ENCODE measurements around the gene NPR2. TPM values are rescaled to one million over a fixed set of nuclear protein-coding genes. Genes with fewer than 3 reads are reported as not detected.

Gene NPR2
- total RNA-seq, 1 donor, result 1.2 TPM

DNA sequence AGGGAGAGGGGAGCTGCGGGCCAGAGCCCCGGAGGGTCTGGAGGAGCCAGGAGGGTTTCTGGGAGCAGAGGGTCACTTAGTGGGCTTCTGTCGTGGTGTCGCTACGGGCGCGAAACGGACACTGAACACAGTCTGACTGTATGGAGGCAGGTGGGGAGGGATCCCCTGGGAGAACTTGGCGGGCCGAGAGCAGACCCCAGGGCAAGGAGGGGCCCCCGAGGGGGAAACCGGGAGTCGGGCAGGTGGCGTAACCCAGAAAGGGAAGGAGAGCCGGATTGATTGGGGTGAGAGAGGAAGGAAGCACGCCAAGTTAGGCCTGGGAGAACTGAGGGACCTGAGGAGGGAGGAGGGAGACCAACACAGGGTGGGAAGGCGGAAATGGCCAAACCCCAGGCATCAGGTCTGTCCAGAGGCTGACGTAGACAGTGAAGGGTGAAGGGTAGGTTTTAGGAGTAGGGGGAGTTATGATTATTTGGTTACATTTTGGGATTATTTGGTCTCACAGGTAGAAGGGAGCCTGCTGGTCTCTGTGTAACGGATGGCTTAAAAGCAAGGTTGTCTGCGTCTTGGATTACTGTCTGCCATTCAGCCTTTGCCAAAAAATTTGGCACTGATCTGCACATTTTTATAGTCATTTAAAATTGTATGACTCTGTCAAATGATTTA is 34.0 kb upstream of the NPR2 start:
- Histone ChIP-seq H3K4me3 (ENCODE audit: low read length) (peak overlapping the region; percentile 56), H3K27me3 (ENCODE audit: insufficient read depth, low read length) (no peaks in the 10 kb centered on the region), H3K4me1 (ENCODE audit: insufficient read depth, low read length) (peaks cover 43% of the 10 kb centered on the region), H3K9me3 (ENCODE audit: low read depth, low read length) (no peaks in the 10 kb centered on the region)

DNA sequence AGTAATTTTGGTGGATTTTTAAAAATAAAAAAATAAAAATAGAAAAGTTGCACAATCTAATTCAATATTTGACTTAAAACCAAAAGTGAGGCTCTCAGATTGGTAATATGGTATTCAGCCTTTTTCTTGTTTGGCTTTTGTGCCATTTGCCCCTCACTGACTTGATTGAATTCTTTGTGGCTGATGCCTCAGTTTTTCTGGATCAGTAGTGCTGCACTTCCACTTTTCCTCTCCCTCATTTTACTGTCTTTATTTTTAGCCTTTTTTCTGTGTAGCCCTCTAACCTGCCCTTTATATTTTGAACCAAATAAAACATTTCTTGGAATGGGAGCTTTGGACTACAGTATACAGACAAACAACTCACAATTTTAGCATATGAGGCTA is 33.5 kb upstream of the NPR2 start:
- no peaks in the 10 kb centered on the region for H3K27me3 ChIP-seq (ENCODE audit: insufficient read depth, low read length)
- no peaks in the 10 kb centered on the region for H3K9me3 ChIP-seq (ENCODE audit: low read depth, low read length)
- no peak overlapping the region for H3K4me3 ChIP-seq (ENCODE audit: low read length)
- H3K4me1 ChIP-seq (ENCODE audit: insufficient read depth, low read length), result peaks cover 43% of the 10 kb centered on the region

GRCh38 chr9:35758475-35759050 is 32.8 kb upstream of the NPR2 start:
- no peaks in the 10 kb centered on the region for H3K9me3 ChIP-seq (ENCODE audit: low read depth, low read length)
- no peaks in the 10 kb centered on the region for H3K27me3 ChIP-seq (ENCODE audit: insufficient read depth, low read length)
- H3K4me3 ChIP-seq (ENCODE audit: low read length), result no peak overlapping the region
- H3K4me1 ChIP-seq (ENCODE audit: insufficient read depth, low read length), result peaks cover 43% of the 10 kb centered on the region

- H3K9me3 ChIP-seq (ENCODE audit: low read depth, low read length), result no peaks in the 10 kb centered on the region
- no peak overlapping the region for H3K4me3 ChIP-seq (ENCODE audit: low read length)
- no peaks in the 10 kb centered on the region for H3K27me3 ChIP-seq (ENCODE audit: insufficient read depth, low read length)
- peaks cover 43% of the 10 kb centered on the region for H3K4me1 ChIP-seq (ENCODE audit: insufficient read depth, low read length)
These were observed 31.6 kb upstream of the NPR2 start for GRCh38 chr9:35759795-35760194.

DNA sequence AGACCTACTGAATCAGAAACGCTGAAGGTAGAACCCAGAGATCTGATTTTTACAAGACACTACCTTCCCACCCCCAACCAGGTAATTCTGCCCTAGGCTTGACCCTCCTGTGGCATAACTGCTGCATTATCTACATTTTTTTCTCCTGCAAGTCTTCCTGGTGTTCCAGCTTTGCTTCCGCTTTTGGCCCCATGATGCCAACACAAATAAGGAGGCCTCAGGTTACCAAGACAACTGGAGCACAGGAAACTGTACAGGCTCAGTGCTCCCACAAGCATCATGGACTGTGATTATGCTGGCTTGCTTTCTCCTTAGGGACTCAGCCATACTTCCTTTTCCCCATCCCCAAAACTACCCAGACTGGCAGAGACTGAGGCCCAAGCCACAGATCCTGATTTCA is 30.7 kb upstream of the NPR2 start:
- Histone ChIP-seq H3K4me1 (ENCODE audit: insufficient read depth, low read length) (peaks cover 38% of the 10 kb centered on the region), H3K4me3 (ENCODE audit: low read length) (no peak overlapping the region), H3K27me3 (ENCODE audit: insufficient read depth, low read length) (no peaks in the 10 kb centered on the region), H3K9me3 (ENCODE audit: low read depth, low read length) (no peaks in the 10 kb centered on the region)

DNA sequence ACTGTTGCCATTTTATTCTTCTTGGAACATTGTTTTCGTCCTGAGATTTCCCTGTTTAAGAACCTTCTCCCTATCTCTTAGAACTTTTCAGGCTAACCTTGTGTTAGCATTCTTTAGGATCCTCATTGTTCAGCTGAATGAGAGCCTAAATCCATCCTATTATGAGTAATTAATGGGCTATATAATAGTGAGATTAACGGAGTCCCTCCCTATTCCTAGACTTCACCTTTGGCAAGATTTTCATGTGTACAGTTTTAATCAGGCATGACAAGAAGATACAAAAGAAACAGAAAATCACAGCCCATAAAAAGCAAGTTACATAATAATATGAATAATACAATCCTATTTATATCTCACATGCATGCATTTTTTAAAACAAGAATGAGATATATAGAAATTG is 28.2 kb upstream of the NPR2 start:
- H3K9me3 ChIP-seq (ENCODE audit: low read depth, low read length), result no peaks in the 10 kb centered on the region
- H3K27me3 ChIP-seq (ENCODE audit: insufficient read depth, low read length), result no peaks in the 10 kb centered on the region
- no peak overlapping the region for H3K4me3 ChIP-seq (ENCODE audit: low read length)
- H3K4me1 ChIP-seq (ENCODE audit: insufficient read depth, low read length), result peaks cover 16% of the 10 kb centered on the region

DNA sequence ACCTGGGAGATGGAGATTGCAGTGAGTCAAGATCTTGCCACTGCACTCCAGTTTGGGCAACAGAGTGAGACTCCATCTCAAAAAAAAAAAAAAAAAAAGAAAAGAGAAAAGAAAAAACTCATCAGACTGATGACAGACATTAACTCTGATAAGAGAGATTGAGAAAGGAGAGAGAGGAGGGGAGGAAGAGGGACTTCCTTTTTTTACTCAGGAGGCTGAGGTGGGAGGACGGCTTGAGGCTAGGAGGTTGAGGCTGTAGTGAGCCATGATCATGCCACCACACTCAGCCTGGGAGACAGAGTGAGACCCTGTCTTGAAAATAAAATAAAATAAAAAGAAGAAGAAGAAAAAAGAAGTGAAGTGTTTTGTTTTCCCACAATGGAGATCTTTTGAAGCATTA is 27.6 kb upstream of the NPR2 start:
- Histone ChIP-seq H3K4me3 (ENCODE audit: low read length) (no peak overlapping the region), H3K27me3 (ENCODE audit: insufficient read depth, low read length) (no peaks in the 10 kb centered on the region), H3K4me1 (ENCODE audit: insufficient read depth, low read length) (peaks cover 11% of the 10 kb centered on the region), H3K9me3 (ENCODE audit: low read depth, low read length) (no peaks in the 10 kb centered on the region)

DNA sequence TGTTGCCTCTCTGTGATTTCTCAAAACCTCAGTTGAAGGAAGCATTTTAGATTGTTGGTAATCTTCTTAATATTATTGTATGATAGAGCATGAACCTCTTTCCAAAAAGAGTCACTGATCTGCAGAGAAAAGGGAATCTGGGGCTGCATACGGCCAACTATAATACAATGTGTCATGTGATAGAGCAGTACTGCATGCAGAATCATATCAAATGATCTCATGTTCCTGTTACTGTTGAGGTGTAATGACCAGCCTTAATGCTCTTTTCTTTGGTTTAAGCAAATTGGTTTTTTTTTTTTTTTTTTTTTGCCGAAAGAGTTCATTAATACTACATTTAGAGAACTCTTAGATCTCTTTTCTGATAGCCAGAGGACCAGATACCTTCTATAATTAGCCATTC is 24.4 kb upstream of the NPR2 start:
- no peak overlapping the region for H3K4me3 ChIP-seq (ENCODE audit: low read length)
- H3K9me3 ChIP-seq (ENCODE audit: low read depth, low read length), result no peaks in the 10 kb centered on the region
- no peaks in the 10 kb centered on the region for H3K4me1 ChIP-seq (ENCODE audit: insufficient read depth, low read length)
- H3K27me3 ChIP-seq (ENCODE audit: insufficient read depth, low read length), result no peaks in the 10 kb centered on the region

- Histone ChIP-seq H3K4me1 (ENCODE audit: insufficient read depth, low read length) (no peaks in the 10 kb centered on the region), H3K9me3 (ENCODE audit: low read depth, low read length) (no peaks in the 10 kb centered on the region), H3K4me3 (ENCODE audit: low read length) (no peak overlapping the region), H3K27me3 (ENCODE audit: insufficient read depth, low read length) (no peaks in the 10 kb centered on the region)
These were observed 23.9 kb upstream of the NPR2 start for GRCh38 chr9:35767458-35767857.

DNA sequence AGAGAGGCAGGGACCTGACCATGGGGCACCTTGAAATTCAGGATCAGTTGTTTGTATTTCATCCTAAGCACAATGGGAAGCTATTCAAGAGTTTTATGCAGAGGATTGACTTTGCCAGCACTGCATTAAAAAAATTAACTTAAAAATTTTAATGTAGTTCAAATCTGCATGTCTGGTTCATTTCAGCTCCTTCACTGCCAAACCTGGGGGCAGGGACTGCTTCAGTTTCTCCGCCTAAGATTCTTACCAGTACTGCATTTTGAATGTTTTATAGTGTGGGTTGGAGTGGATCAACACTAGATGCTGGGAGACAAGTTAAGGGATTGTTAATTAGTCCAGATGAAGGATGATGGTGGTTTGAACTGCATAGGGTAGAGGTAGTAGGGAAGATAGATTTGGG is 21.6 kb upstream of the NPR2 start:
- no peaks in the 10 kb centered on the region for H3K4me1 ChIP-seq (ENCODE audit: insufficient read depth, low read length)
- H3K27me3 ChIP-seq (ENCODE audit: insufficient read depth, low read length), result no peaks in the 10 kb centered on the region
- no peaks in the 10 kb centered on the region for H3K9me3 ChIP-seq (ENCODE audit: low read depth, low read length)
- H3K4me3 ChIP-seq (ENCODE audit: low read length), result no peak overlapping the region

GRCh38 chr9:35771075-35771433 is 20.3 kb upstream of the NPR2 start:
- no peaks in the 10 kb centered on the region for H3K9me3 ChIP-seq (ENCODE audit: low read depth, low read length)
- peaks cover 12% of the 10 kb centered on the region for H3K4me1 ChIP-seq (ENCODE audit: insufficient read depth, low read length)
- no peaks in the 10 kb centered on the region for H3K27me3 ChIP-seq (ENCODE audit: insufficient read depth, low read length)

GRCh38 chr9:35771534-35771933 is 19.9 kb upstream of the NPR2 start:
- Histone ChIP-seq H3K9me3 (ENCODE audit: low read depth, low read length) (no peaks in the 10 kb centered on the region), H3K4me3 (ENCODE audit: low read length) (no peak overlapping the region), H3K4me1 (ENCODE audit: insufficient read depth, low read length) (peaks cover 16% of the 10 kb centered on the region), H3K27me3 (ENCODE audit: insufficient read depth, low read length) (no peaks in the 10 kb centered on the region)

More at GRCh38 chr9:35771075-35771433, 20.3 kb upstream of the NPR2 start:
- H3K4me3 ChIP-seq (ENCODE audit: low read length), result no peak overlapping the region

- Histone ChIP-seq H3K9me3 (ENCODE audit: low read depth, low read length) (no peaks in the 10 kb centered on the region), H3K4me3 (ENCODE audit: low read length) (no peak overlapping the region), H3K4me1 (ENCODE audit: insufficient read depth, low read length) (peaks cover 16% of the 10 kb centered on the region), H3K27me3 (ENCODE audit: insufficient read depth, low read length) (no peaks in the 10 kb centered on the region)
These were observed 19.4 kb upstream of the NPR2 start for GRCh38 chr9:35771943-35772342.

DNA sequence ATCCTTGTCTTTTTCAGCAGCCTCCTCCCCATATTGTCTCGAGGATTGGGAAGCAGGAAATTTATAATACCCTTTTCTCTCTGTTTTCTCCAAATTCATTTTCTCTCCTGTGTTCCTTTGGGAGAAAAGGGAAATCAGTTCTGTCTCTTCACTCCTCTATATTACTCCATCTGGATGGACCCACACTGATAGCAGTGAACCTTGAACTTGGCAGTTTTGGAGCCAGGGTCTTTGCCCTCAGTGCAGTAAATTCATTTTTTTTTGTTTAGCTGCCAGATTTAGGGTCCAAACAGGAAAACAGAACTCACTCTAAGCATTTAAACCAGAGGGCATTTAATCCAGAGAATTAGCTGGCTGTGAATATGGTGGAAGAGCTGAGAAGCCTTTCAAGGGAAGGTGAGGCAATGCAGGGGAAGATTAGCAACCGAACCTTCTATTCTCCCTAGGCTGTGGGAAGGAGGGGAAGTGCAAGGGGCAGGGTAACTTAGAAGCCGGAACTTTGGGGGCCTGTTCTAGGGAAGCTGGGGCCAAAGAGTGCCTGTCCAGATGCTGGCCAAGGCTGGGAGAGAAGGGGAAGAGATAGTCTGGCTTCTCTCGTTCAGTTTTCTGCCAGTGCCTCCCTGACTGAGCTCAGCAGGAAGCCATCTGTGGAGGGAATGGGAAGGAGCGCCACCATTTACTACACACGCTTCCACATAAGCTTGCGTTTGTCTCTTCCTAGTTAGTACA is 16.3 kb upstream of the NPR2 start:
- H3K4me3 ChIP-seq (ENCODE audit: low read length), result no peak overlapping the region
- no peaks in the 10 kb centered on the region for H3K27me3 ChIP-seq (ENCODE audit: insufficient read depth, low read length)
- H3K9me3 ChIP-seq (ENCODE audit: low read depth, low read length), result no peaks in the 10 kb centered on the region
- H3K4me1 ChIP-seq (ENCODE audit: insufficient read depth, low read length), result peaks cover 16% of the 10 kb centered on the region

DNA sequence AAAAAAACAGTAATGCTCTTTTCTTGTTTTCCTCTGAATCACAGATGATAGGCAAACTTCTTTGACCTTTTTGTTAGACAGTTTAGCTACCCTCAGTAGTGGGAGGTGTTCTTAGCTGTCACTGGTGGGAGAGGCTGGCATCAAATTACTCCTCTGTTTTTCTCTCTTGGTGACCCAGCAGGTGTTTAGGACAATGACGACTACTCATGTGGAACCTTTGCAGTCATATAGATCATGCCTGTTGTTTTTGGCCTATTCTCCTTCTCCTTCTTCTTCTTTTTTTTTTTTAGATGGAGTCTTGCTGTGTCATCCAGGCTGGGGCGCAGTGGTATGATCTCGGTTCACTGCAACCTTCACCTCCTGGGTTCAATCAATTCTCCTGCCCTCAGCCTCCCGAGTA is 15.4 kb upstream of the NPR2 start:
- Histone ChIP-seq H3K4me3 (ENCODE audit: low read length) (no peak overlapping the region), H3K4me1 (ENCODE audit: insufficient read depth, low read length) (peaks cover 16% of the 10 kb centered on the region), H3K27me3 (ENCODE audit: insufficient read depth, low read length) (no peaks in the 10 kb centered on the region), H3K9me3 (ENCODE audit: low read depth, low read length) (no peaks in the 10 kb centered on the region)

DNA sequence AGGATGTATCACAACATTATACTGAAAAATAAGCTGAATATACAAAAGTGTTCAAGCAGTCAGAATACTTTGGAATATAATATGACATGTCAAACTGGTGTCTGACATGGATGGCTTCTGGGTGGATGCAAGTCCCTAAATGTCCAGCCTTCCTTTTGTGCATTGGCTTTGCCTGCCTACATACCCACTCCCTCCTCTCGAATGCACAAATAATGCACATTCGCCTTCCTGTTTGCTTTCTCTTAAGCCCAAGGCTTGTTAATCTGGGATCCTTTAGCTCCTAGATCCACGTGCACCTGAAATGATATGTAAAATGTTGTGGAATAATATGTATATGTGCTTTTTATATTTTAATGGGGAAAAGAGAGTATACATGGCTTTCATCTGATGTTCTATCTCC is 12.9 kb upstream of the NPR2 start:
- Histone ChIP-seq H3K4me1 (ENCODE audit: insufficient read depth, low read length) (peaks cover 16% of the 10 kb centered on the region), H3K4me3 (ENCODE audit: low read length) (no peak overlapping the region), H3K27me3 (ENCODE audit: insufficient read depth, low read length) (no peaks in the 10 kb centered on the region), H3K9me3 (ENCODE audit: low read depth, low read length) (no peaks in the 10 kb centered on the region)
